NCI-H146 (cell line): Measurements from ENCODE around the gene TMEM63C.

Experiments used
- DNase-seq: peaks from one replicate; lab custom pipeline; 2025; lab: John Stamatoyannopoulos, UW

TMEM63C gene

GRCh38 chr14:77222546-77223225, 41.1 kb downstream of the TMEM63C start:
- DNase-seq = no peak

- no peak for DNase-seq
Observed at GRCh38 chr14:77224212-77224611, 42.6 kb downstream of the TMEM63C start.

GRCh38 chr14:77225254-77225653, 43.7 kb downstream of the TMEM63C start:
- DNase-seq = no peak

GRCh38 chr14:77225892-77226557, 44.4 kb downstream of the TMEM63C start:
- no peak for DNase-seq

GRCh38 chr14:77228056-77228455, 46.5 kb downstream of the TMEM63C start:
- DNase-seq = no peak

GRCh38 chr14:77230914-77231313, 49.3 kb downstream of the TMEM63C start:
- no peak for DNase-seq

- no peak for DNase-seq
Observed at GRCh38 chr14:77231721-77232120, 50.1 kb downstream of the TMEM63C start.

- no peak for DNase-seq
Observed at GRCh38 chr14:77236814-77237213, 55.2 kb downstream of the TMEM63C start.

- no peak for DNase-seq
Observed at GRCh38 chr14:77238356-77238755, 56.8 kb downstream of the TMEM63C start.

GRCh38 chr14:77238996-77239395, 57.4 kb downstream of the TMEM63C start:
- DNase-seq = no peak

GRCh38 chr14:77239412-77239811, 57.8 kb downstream of the TMEM63C start:
- no peak for DNase-seq

GRCh38 chr14:77240336-77240915, 58.8 kb downstream of the TMEM63C start:
- no peak for DNase-seq

- DNase-seq = no peak
Observed at GRCh38 chr14:77241955-77242354, 60.4 kb downstream of the TMEM63C start.

GRCh38 chr14:77242752-77243151, 61.2 kb downstream of the TMEM63C start:
- DNase-seq = no peak

GRCh38 chr14:77243853-77244252, 62.3 kb downstream of the TMEM63C start:
- DNase-seq = no peak

- DNase-seq = no peak
Observed at GRCh38 chr14:77245820-77246219, 64.2 kb downstream of the TMEM63C start.

- DNase-seq = no peak
Observed at GRCh38 chr14:77246784-77247183, 65.2 kb downstream of the TMEM63C start.

- DNase-seq = no peak
Observed at GRCh38 chr14:77248666-77249065, 67.1 kb downstream of the TMEM63C start.

GRCh38 chr14:77249286-77249685, 67.7 kb downstream of the TMEM63C start:
- no peak for DNase-seq

- DNase-seq = no peak
Observed at GRCh38 chr14:77250927-77251326, 69.3 kb downstream of the TMEM63C start.

- DNase-seq = no peak
Observed at GRCh38 chr14:77251870-77252269, 70.3 kb downstream of the TMEM63C start.

GRCh38 chr14:77253333-77254190, 72.0 kb downstream of the TMEM63C start:
- no peak for DNase-seq
